AG10803 (cell line): ENCODE data around the gene SLC7A8.
"Not testable (repeated sequence)": the region's sequence is repeated elsewhere in the genome, so short reads cannot be mapped to it uniquely, and the experiment has no call there.

Source experiments
- DNase-seq: peaks from one replicate; pipeline ENCODE4 v3.0.0; 2010; ENCODE audit warnings: low read depth
- H3K4me3 ChIP-seq: 2 replicates; pipeline ENCODE4 v1.5.1; 2011; ENCODE audit warnings: mild to moderate bottlenecking, low read length, control low read depth
- TF ChIP-seq, protein P1 (sequence below): conservative IDR thresholded peaks from 2 replicates; pipeline ENCODE4 v1.5.1; 2011; ENCODE audit warnings: mild to moderate bottlenecking, low read length, control low read depth, inconsistent platforms

SLC7A8 gene

DNA sequence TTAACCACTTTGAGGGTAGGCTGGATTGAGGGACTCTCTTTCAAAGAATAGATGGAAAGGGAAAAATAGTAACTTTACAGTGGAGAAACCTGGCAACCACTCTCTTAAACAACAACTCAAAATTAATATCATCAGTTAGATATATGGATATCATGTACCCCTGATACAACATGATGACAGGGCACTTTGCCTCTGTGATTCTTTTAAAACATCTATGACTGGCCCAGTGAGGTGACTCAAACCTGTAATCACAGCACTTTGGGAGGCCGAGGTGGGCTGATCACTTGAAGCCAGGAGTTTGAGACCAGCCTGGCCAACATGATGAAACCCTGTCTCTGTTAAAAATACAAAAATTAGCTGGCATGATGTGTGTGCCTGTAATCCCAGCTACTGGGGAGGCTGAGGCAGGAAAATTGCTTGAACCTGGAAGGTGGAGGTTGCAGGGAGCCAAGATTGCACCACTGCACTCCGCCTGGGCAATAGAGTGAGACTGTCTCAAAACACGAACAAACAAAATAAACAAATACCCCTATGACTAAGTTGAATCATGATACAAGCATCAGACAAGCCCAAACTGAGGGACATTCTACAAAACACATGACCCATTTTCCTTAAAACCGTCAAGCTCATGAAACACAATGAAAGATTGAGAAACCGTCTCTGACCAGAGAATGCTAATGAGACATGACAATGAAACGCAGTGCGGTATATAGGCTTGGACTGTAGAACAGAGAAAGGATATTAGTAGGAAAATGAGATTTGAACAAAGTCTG, 26.4 kb upstream of the SLC7A8 start:
- H3K4me3 ChIP-seq, result no peak overlapping the region
- TF ChIP-seq, protein P1, sequence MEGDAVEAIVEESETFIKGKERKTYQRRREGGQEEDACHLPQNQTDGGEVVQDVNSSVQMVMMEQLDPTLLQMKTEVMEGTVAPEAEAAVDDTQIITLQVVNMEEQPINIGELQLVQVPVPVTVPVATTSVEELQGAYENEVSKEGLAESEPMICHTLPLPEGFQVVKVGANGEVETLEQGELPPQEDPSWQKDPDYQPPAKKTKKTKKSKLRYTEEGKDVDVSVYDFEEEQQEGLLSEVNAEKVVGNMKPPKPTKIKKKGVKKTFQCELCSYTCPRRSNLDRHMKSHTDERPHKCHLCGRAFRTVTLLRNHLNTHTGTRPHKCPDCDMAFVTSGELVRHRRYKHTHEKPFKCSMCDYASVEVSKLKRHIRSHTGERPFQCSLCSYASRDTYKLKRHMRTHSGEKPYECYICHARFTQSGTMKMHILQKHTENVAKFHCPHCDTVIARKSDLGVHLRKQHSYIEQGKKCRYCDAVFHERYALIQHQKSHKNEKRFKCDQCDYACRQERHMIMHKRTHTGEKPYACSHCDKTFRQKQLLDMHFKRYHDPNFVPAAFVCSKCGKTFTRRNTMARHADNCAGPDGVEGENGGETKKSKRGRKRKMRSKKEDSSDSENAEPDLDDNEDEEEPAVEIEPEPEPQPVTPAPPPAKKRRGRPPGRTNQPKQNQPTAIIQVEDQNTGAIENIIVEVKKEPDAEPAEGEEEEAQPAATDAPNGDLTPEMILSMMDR, result no peak
- DNase-seq, result no peak

DNA sequence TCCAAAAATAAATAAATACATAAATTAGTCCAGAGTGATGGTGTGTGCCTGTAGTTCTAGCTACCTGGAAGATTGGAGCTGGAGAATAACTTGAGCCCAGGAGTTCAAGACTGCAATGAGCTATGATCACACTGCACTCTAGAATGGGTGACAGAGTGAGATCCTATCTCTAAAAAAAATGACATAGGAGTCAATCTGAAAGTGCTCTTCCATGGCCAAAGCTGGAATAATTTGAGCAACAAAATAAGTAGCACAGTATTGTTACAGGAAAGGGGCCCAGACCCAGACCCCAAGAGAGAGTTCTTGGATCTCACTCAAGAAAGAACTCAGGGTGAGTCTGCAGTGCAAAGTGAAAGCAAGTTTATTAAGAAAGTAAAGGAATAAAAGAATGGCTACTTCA, 24.9 kb upstream of the SLC7A8 start:
- H3K4me3 ChIP-seq, result no peak overlapping the region
- TF ChIP-seq, protein P1, result no peak
- DNase-seq, result no peak

DNA sequence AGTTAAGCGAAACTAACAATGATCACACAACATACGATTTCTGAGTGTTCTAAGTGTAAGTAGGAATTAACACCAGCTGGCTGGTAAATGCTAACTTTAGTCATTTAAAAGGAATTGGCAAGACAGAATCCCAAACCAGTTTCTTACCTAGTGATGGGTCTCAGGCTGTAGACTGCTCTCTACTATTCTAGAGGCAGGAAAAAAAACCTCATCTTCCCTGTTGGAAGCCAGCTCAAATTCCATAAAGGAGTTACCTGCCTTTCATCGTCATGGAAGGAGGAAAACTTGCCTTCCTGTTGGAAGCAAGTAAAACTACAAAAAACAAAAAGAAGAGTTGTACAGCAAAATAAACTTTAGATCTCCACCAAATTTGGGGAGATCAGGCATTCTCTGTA, 23.7 kb upstream of the SLC7A8 start:
- no peak for DNase-seq
- no peak overlapping the region for H3K4me3 ChIP-seq
- TF ChIP-seq, protein P1, result no peak

DNA sequence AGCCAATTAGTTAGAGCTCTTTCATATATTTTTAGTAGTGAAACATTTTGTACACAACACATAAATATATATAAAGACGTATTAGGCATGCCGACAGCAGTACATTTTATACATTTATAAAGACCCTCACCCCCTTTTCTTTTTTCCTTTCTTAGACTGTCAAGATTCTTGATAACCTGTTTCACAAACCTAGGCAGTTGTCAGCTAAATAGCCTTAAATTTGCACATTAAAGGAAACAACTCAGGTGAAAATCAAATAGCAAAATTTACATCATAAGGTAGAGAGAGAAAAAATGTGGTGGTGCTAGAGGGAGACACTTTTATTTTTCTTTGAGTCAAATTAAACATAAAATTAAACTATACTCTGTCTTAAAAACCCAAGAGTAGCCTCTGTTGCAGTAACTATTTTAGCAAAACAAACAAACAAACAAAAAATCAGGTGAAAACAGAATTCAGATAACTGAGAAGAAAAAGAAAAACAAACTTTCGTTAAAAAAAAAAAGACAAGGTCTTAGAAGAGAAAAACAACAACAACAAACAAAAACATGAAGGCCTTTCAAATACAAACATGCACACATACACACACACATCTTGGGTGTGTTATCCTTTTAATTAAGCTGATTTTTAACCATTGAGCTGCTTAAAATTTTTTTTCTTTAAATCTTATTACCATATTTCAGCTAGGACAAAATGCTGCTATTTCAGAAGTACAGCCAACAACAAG, 23.1 kb upstream of the SLC7A8 start:
- TF ChIP-seq, protein P1, result no peak
- H3K4me3 ChIP-seq, result no peak overlapping the region
- DNase-seq, result no peak

DNA sequence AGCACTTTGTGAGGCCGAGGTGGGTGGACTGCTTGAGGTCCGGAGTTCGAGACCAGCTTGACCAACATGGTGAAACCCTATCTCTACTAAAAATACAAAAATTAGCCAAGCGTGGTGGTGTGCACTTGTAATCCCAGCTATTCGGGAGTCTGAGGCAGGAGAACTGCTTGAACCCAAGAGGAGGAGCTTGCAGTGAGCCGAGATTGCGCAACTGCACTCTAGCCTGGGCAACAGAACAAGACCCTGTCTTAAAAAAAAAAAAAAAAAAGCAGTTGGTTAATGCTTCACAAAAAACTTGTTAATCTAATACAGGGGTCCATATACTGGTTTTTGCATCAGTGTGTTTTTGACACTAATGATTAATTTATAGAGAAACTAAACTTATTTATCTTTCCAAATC, 18.5 kb upstream of the SLC7A8 start:
- TF ChIP-seq, protein P1, result no peak
- no peak for DNase-seq
- no peak overlapping the region for H3K4me3 ChIP-seq

DNA sequence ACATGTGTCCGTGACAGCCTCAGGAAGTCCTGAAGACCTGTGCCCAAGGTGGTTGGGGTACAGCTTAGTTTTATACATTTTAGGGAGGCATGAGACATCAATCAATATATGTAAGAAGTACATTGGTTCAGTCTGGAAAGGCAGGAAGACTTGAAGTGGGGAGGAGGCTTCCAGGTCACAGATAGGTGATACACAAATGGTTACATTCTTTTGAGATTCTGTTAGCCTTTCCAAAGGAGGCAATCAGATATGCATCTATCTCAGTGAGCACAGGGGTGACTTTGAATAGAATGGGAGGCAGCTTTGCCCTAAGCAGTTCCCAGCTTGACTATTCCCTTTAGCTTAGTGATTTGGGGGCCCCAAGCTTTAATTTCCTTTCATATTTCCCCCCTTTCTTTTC, 15.7 kb upstream of the SLC7A8 start:
- not testable (repeated sequence) for H3K4me3 ChIP-seq, DNase-seq

DNA sequence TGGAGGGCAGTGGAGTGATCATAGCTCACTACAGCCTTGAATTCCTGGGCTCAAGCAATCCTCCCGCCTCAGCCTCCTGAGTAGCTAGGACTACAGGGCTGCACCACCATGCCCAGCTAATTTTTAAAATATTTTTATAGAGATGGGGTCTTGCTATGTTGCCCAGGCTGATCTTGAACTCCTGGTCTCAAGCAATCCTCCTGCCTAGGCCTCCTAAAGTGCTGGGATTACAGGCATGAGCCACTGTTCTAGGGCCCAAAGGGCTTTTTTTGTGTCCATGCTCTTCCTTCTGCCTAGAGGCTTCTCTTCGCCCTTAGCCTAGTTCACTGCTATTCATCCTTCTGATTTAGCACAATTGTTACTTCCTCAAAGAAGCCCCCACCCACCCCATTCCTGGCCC, 13.0 kb upstream of the SLC7A8 start:
- not testable (repeated sequence) for DNase-seq, H3K4me3 ChIP-seq

DNA sequence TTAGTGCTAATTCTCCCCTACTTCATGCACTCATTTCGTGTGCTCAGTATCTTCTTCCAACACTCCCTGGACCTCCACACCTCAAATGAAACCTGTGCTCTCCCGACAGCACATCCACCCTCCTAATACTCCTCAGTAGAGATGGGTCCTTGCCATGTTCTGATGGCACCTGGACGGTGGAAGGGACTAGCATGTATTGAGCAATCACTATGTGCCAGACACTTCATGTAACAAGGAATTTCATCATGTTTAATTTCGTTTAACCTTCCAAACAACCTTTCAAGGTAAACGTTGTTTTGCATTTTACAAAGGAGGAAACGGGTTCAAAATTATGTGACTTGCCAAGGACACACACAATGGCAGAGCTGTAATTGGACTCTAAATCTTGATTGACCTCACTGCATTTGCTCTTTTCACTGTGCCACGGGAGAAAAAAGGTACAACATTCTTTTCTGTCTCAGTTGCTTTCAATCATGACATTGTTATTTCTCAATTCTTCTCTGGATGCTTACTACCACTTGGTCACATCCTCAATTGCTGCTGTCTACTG, 12.2 kb upstream of the SLC7A8 start:
- no peak overlapping the region for H3K4me3 ChIP-seq
- TF ChIP-seq, protein P1, result no peak
- no peak for DNase-seq
